Prostate gland (tissue), 2 donors: ENCODE data around the gene PPP4R4. TPM values are rescaled to one million over a fixed set of nuclear protein-coding genes. Genes with fewer than 3 reads are reported as not detected.

Experiments
- DNase-seq: peaks from one replicate; pipeline ENCODE4 v3.0.0-alpha.2; 2019; ENCODE audit warnings: low spot score
- H3K27ac ChIP-seq, 2 donors: fragments of 200-600 bp; sonication (generic); 2 replicates each; pipeline ENCODE4 v1.5.1; 2017 to 2019
- H3K27me3 ChIP-seq: fragments of 200-600 bp; sonication (generic); replicated peaks from 2 replicates; pipeline ENCODE4 v1.5.1; 2019; ENCODE audit not compliant: insufficient read depth
- H3K36me3 ChIP-seq, 2 donors: fragments of 200-600 bp; sonication (generic); 1 replicate in 1 of 2; 2 replicates in 1 of 2; pipeline versions ENCODE4 v1.5.1 to v1.8.1; 2017 to 2019
- H3K4me1 ChIP-seq: fragments of 200-600 bp; sonication (generic); replicated peaks from 2 replicates; pipeline ENCODE4 v1.5.1; 2019
- H3K4me3 ChIP-seq, 2 donors: fragments of 200-600 bp; sonication (generic); 2 replicates each; pipeline ENCODE4 v1.5.1; 2017 to 2019
- H3K9me3 ChIP-seq: fragments of 200-600 bp; sonication (generic); 2 replicates; pipeline ENCODE4 v1.5.1; 2017
- POLR2A ChIP-seq: fragments of 450-650 bp; IDR thresholded peaks from one replicate; pipeline ENCODE4 v1.6.1; 2016; ENCODE audit warnings: antibody characterized with exemption, mild to moderate bottlenecking
- POLR2AphosphoS5 ChIP-seq: sonication (generic); formaldehyde crosslinking; IDR thresholded peaks from one replicate; pipeline ENCODE4 v1.6.1; 2017; ENCODE audit warnings: antibody characterized with exemption
- WGBS: methylation state at CpG from one replicate; pipeline ENCODE4 v1.1.5; 2018; 5-methylcytosine and 5-hydroxymethylcytosine counted together
- intact Hi-C: fragments of 100-400 bp; cut with DNase I; formaldehyde crosslinking; loops from one replicate; pipeline ENCODE4 v1.14.2; 2022
- total RNA-seq, 2 donors: library from RNA; depleted of rRNA; stranded (reverse); fragments of >200 nt; gene quantifications; one replicate each; pipeline ENCODE4 v1.1.0, GENCODE V29; 2016
- TF ChIP-seq, protein P1 (sequence below), 4 experiments: fragments of 200-600 bp in 2 of 4; fragments of 450-650 bp in 2 of 4; sonication (generic) in 2 of 4; IDR thresholded peaks; 1 replicate in 3 of 4; 2 replicates in 1 of 4; pipeline ENCODE4 v1.5.1; 2016 to 2019; ENCODE audit warnings: antibody characterized with exemption in 4 of 4, mild to moderate bottlenecking in 2 of 4, moderate library complexity in 2 of 4

PPP4R4 gene
- total RNA-seq, 2 donors from 2014 or later = 0.32 to 9.5 TPM

DNA sequence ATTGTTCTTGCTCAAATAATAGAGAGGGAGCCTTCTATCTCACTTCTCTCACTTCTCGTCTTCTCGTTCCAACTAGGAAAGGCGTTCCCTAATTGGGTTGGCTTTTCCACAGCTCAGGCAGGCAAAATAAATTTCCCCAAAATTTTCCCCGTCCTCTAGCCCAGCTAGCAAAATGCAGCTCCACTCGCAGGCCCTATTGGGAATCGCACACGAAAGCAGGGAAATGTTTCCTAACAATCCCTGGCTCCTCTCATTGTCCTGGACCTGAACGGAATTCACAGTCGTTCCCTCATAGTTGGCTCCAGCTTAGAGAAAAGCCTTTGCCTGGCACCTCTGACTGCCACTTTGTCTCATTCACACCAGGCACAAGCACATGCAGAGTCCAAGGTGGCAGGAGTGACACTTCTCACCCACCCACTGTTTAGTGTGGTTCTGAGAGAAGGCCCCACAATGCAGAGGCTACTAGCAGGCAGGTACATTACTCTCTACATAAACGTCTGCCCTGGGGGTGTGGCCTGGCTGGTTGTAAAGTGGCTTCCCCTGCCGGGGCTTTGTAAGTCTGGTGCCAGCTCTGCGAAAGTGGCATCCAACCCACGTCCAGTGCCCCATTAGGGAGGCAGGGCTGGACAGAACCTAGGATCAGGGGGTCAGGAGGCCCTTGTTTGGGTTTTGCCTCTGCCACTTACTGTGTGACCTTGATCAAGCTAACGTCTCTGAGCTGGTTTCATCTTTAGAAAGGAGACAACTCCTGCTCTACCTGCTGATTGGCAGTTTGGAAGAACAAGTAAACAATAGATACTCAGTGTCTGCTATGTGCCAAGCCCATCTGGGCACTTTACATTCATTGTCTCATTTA, 114.7 kb downstream of the PPP4R4 start:
- no peaks in the 10 kb centered on the region for H3K9me3 ChIP-seq
- H3K27me3 ChIP-seq = no peaks in the 10 kb centered on the region
- no peak overlapping the region for H3K27ac ChIP-seq
- H3K4me1 ChIP-seq = no peaks in the 10 kb centered on the region
- intact Hi-C loops = no loop called here
- H3K36me3 ChIP-seq = no peaks in the 10 kb centered on the region
- H3K4me3 ChIP-seq = no peak overlapping the region
- WGBS = 46% methylated on average over 14 of the region's 14 CpGs
- no peak for DNase-seq
- TF ChIP-seq POLR2AphosphoS5 (no peak), POLR2A (no peak)
- TF ChIP-seq, protein P1, sequence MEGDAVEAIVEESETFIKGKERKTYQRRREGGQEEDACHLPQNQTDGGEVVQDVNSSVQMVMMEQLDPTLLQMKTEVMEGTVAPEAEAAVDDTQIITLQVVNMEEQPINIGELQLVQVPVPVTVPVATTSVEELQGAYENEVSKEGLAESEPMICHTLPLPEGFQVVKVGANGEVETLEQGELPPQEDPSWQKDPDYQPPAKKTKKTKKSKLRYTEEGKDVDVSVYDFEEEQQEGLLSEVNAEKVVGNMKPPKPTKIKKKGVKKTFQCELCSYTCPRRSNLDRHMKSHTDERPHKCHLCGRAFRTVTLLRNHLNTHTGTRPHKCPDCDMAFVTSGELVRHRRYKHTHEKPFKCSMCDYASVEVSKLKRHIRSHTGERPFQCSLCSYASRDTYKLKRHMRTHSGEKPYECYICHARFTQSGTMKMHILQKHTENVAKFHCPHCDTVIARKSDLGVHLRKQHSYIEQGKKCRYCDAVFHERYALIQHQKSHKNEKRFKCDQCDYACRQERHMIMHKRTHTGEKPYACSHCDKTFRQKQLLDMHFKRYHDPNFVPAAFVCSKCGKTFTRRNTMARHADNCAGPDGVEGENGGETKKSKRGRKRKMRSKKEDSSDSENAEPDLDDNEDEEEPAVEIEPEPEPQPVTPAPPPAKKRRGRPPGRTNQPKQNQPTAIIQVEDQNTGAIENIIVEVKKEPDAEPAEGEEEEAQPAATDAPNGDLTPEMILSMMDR (IDR thresholded peaks at IDR 0.05) = no peak

GRCh38 chr14:94290197-94290596, 116.1 kb downstream of the PPP4R4 start:
- H3K27me3 ChIP-seq = no peaks in the 10 kb centered on the region
- H3K27ac ChIP-seq = no peak overlapping the region
- no peak for DNase-seq
- TF ChIP-seq POLR2A (no peak), POLR2AphosphoS5 (no peak)
- TF ChIP-seq, protein P1 (IDR thresholded peaks at IDR 0.05) = no peak
- H3K4me3 ChIP-seq = no peak overlapping the region
- H3K4me1 ChIP-seq = no peaks in the 10 kb centered on the region
- no peaks in the 10 kb centered on the region for H3K9me3 ChIP-seq
- intact Hi-C loops = no loop called here
- H3K36me3 ChIP-seq = no peaks in the 10 kb centered on the region
- 66% methylated on average over 8 of the region's 8 CpGs for WGBS

DNA sequence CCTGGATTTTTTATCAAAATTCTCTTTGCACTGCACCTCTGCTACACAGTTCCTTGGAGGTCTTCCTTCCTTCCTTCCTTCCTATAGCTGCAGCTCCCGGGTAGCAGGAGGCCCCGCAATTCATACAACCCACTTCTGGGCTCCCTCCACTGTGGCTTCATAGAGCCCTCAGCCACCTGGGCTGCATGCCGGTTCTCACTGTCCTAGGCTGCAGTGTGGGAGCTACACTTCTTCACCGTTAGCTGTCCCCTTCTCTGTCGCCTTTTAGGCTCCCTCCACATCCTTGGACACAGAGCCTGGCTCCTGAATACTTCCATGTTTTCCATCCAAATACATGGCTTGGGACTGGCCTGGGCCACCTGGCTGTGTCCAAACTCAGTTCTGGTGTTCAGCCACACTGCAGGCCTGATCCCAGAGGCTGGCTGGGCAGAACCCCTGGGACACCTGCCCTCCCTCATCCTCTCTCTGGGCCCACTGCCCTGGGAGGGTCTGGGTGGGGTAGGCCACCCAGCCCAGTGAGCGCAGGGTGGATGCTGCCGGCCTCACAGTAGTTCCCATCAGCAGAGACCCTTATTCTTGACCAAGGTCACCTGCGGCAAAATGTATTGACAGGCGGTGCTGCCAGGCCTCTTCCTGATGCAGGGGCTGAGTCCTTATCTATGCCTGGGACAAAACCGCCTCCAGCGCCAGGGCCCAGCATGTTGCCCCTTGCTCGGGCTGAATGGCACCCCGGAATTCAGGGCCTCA, 117.2 kb downstream of the PPP4R4 start:
- Histone ChIP-seq H3K9me3 (no peaks in the 10 kb centered on the region), H3K36me3 (no peaks in the 10 kb centered on the region), H3K27me3 (peaks cover 2% of the 10 kb centered on the region), H3K4me1 (no peaks in the 10 kb centered on the region), H3K4me3 (no peak overlapping the region), H3K27ac (no peak overlapping the region)
- intact Hi-C loops = no loop called here
- DNase-seq = no peak
- TF ChIP-seq, protein P1 (IDR thresholded peaks at IDR 0.05) = no peak
- WGBS = 86% methylated on average over 13 of the region's 13 CpGs

GRCh38 chr14:94291906-94292525, 117.9 kb downstream of the PPP4R4 start:
- intact Hi-C loops = no loop called here
- Histone ChIP-seq H3K9me3 (no peaks in the 10 kb centered on the region), H3K27me3 (peaks cover 2% of the 10 kb centered on the region), H3K36me3 (no peaks in the 10 kb centered on the region), H3K4me3 (no peak overlapping the region), H3K27ac (no peak overlapping the region), H3K4me1 (no peaks in the 10 kb centered on the region)
- DNase-seq = no peak
- TF ChIP-seq, protein P1 (IDR thresholded peaks at IDR 0.05) = no peak
- TF ChIP-seq POLR2A (no peak), POLR2AphosphoS5 (no peak)
- WGBS = 78% methylated on average over 15 of the region's 15 CpGs
